Activated CD8-positive, alpha-beta memory T cell treated with anti-CD3 and anti-CD28 coated beads for 36 hours (primary cell): Measurements from ENCODE around the gene CDKN2B-AS1. TPM values are rescaled to one million over a fixed set of nuclear protein-coding genes. Genes with fewer than 3 reads are reported as not detected.

Experiments
- CTCF ChIA-PET: fragments of 350-600 bp; sonication (Branson Sonifier 250); formaldehyde crosslinking; loops from one replicate; lab custom pipeline; 2021; ENCODE audit warnings: antibody characterized with exemption; lab: Charles Lee
- POLR2A ChIA-PET: fragments of 350-600 bp; sonication (Branson Sonifier 250); formaldehyde crosslinking; loops from one replicate; lab custom pipeline; 2021; ENCODE audit warnings: antibody characterized with exemption; lab: Charles Lee
- total RNA-seq, 2 experiments: library from RNA; stranded (reverse); gene quantifications; one replicate each; pipeline ENCODE4 v1.2.3, GENCODE V29; 2021

Gene CDKN2B-AS1
- total RNA-seq, 2 experiments from 2014 or later, result 0.61 to 0.67 TPM

- ChIA-PET POLR2A (no interaction called here), CTCF (no interaction called here)
Observed at GRCh38 chr9:22124263-22125011, 129.8 kb downstream of the CDKN2B-AS1 start.

DNA sequence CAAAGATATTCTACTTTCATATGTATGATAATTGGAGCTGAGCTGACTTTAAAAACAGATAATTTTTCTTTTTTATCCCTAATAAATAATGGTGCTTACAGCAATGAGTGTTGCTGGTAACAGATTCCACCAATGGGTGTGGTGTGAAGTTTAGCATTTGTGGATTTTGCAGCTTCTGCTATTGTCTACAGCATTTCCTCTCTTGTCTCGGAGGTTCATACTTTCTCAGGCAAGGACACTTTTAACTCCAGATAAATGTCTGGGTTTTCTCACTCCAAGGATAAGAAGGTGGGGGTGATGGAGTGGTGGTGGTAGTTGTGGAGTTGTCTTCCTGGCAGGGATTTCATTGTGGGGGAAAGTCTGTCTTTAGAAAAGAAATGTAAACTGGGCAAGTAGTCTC is 134.5 kb downstream of the CDKN2B-AS1 start:
- POLR2A ChIA-PET, result no interaction called here
- CTCF ChIA-PET, result no interaction called here

DNA sequence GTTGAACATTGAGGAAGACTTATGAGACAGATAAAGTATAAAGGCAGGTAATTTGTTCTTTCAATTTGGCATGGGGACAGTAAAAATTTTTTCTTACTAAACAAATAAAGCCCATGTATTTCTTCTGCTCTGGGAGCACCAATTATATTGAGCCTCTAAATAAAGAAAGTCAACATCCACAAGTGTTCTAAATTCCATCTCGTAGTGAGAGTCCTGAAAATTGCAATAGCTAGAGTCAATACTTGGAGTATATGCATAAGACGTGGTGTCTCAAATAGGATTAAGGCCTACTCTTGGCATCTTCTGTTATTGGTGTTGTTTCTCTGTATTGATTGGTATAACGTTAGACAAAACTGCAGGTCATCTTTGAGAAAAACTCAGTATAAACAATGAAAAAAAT is 135.0 kb downstream of the CDKN2B-AS1 start:
- POLR2A ChIA-PET, result no interaction called here
- CTCF ChIA-PET, result no interaction called here

DNA sequence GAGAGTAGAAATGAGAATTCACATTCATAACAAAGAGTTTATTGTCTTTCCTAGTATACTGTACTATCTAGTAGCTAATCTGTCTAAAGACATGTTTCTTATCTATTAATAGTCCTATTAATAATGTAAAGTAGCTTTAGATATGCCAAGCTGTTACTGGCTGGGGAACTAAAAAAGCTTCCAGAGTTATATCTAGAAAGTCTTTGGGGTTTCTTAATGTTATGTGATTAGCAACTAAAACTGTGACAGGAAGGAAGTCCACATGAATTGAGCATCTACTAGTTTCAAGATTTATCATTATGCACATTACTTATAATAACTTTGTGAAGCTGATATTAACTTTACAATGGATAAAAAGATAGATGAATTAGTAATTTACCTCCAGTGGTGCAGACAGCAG is 137.2 kb downstream of the CDKN2B-AS1 start:
- ChIA-PET CTCF (no interaction called here), POLR2A (no interaction called here)

GRCh38 chr9:22134390-22134789 is 139.8 kb downstream of the CDKN2B-AS1 start:
- CTCF ChIA-PET, result no interaction called here
- POLR2A ChIA-PET, result no interaction called here

GRCh38 chr9:22136461-22137096 is 142.0 kb downstream of the CDKN2B-AS1 start:
- POLR2A ChIA-PET, result no interaction called here
- CTCF ChIA-PET, result no interaction called here

DNA sequence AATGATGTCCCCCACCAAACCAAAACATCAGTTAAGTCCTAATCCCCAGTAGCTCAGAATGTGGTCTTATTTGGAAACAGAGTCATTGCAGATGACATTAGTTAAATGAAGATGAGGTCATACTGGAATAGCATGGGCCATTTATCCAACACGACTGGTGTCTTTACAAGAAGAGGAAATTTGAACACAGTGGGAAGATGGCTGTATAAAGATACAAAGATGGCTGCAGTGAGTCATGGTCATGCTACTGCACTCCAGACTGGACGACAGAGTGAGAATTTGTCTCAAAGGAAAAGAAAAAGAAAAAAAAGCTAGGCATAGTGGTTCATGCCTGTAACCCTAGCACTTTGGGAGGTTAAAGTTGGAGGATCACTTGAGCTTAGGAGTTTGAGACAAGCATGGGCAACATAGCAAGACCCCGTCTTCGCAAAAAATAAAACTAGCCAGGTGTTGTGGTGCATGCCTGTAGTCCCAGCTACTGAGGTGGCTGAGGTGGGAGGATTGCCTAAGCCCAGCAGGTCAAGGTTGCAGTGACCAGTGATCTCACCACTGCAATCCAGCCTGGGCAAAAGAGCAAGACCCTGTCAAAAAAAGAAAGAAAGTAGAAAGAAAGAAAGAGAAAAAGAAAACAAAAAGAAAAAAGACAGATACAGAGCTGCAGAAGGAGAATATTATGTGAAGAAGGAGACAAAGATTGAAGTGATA is 144.5 kb downstream of the CDKN2B-AS1 start:
- CTCF ChIA-PET, result interaction anchor here (0.6 kb wide), 1 partner anchor 349 kb away, joined by 3 read pairs; no protein-coding TSS in a partner anchor

GRCh38 chr9:22141908-22142307 is 147.3 kb downstream of the CDKN2B-AS1 start:
- CTCF ChIA-PET, result no interaction called here
- POLR2A ChIA-PET, result no interaction called here

More for the DNA sequence above, 144.5 kb downstream of the CDKN2B-AS1 start:
- POLR2A ChIA-PET, result no interaction called here

DNA sequence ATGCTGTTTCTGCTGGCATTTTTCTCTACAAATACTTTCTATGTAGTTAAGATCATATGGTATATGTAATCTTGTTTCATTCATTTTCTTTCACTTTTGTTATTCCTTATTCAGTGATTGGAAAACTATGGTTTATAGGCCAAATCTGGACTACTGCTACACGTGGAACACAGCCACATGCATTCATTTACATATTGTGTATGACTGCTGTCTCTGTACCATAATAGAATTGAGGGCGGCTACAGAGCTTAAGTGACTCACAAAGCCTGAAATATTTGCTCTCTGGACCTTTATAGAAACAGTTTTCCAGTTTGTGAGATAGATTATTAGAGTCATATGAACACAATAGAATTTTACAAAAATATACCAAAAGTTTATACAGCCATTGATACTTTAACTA is 148.1 kb downstream of the CDKN2B-AS1 start:
- CTCF ChIA-PET, result no interaction called here
- POLR2A ChIA-PET, result no interaction called here

DNA sequence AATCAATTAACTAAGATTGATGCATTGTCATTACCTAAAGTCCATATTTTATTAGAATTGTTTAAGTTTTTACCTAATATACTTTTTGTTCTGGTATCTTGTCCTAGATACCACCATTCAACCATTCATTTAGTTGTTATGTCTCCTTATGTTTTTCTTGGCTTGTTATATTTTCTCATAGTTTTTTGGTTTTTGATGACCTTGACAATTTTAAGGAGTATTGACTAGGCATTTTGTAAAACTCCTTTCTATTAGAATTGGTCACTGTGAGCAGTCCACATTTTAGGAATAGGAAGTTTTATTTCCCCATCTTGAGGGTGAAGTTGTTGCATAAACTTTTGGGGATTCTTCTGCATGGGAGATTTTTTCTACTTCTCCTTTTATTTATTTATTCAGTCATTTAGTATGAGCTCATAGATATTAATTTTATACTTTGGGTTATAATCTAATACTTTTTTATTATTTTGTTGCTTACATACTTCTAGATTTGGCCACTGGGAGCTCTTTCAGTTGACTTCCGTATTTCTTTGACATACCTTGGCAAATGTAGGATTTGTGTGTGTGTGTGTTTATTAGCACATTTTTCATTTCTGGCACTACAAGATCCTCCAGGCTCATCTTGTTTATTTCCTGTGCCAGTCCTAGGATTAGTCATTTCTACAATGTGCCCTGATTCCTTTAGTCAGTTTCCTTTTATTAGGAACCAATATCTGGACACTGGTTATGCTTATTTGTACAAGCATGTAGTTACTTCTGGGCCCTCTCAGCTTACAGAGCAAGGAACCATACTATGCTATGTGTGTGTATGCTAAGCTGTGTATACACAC is 149.4 kb downstream of the CDKN2B-AS1 start:
- ChIA-PET POLR2A (no interaction called here), CTCF (no interaction called here)

DNA sequence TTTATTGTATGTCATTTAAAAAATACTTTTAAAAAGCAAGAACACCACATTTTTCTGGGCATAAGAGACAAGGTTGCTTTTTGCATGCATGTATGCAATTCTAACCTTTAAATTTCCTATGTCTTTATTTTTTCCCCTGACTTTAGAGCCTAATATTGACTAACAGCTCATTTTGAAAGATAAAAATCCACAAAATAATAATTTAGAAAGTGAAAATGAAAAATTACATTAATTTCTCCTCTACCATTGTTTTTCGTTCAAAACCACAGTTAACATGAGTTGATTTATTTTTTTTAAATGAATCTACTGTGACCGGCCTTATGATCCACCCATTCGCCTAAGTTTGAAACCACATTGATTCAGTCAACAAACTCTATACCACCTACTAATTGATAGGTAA is 152.0 kb downstream of the CDKN2B-AS1 start:
- CTCF ChIA-PET, result interaction anchor here (1.0 to 1.3 kb wide), 2 partner anchors 89 to 333 kb away, joined by 3 to 4 read pairs; no protein-coding TSS in a partner anchor
- POLR2A ChIA-PET, result no interaction called here

DNA sequence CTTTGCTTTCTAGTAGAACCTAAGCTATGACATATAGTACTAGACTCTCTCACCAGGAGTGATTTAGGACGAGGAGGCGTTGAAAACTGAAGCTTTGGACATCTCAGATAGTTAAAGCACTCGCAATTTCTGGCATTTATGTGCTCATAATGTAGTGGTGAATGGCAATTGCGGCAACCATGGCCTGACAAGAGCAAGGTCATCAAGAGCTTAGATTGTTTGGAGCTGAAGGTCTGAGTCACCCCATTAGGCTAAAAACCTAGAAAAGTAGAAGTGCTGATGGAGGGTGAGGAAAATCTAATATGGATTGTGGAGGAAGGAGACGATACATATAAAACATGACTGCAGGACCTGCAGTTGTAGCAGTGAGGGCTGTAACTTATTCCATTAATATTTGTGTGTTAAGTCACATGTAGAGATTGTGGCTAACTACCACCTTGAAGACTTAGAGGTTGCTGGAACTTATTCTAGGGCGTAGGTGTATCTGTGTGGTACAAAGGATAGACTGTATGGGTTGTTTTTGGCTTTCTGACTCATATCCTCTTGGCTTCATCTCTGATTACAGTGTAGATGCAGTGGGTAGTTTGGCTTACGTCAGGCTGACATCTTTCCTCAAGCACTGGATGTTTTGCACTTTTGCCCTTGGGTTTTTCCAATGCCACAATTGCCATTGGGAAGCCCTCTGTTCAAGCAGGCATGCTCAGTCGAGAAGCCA is 153.4 kb downstream of the CDKN2B-AS1 start:
- ChIA-PET POLR2A (no interaction called here), CTCF (interaction anchor here (1.3 kb wide), 1 partner anchor 88 kb away, joined by 3 read pairs; no protein-coding TSS in a partner anchor)

- POLR2A ChIA-PET, result no interaction called here
- CTCF ChIA-PET, result no interaction called here
Observed at GRCh38 chr9:22148528-22148875, 153.9 kb downstream of the CDKN2B-AS1 start.

- ChIA-PET POLR2A (no interaction called here), CTCF (no interaction called here)
Observed at GRCh38 chr9:22148876-22149637, 154.5 kb downstream of the CDKN2B-AS1 start.

GRCh38 chr9:22154064-22154463 is 159.5 kb downstream of the CDKN2B-AS1 start:
- ChIA-PET POLR2A (no interaction called here), CTCF (no interaction called here)

DNA sequence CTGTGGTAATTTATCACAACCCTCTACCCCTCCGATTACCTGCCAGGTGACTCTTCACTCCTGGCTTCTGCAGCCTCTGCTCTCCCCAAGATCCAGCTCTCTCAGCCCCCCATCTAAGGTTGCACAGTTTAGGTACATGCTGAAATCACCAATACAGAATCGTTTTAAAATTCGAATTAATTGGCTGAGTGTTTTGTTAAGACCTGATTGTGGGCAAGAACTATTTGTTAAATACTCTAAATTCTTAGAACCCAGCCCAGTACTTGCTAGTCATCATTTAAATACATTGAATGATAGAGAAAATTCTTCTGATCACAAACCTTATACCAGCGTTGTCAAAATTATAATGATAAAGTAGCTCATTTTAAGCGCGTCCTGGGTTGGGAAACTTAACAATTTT is 162.0 kb downstream of the CDKN2B-AS1 start:
- POLR2A ChIA-PET, result no interaction called here

DNA sequence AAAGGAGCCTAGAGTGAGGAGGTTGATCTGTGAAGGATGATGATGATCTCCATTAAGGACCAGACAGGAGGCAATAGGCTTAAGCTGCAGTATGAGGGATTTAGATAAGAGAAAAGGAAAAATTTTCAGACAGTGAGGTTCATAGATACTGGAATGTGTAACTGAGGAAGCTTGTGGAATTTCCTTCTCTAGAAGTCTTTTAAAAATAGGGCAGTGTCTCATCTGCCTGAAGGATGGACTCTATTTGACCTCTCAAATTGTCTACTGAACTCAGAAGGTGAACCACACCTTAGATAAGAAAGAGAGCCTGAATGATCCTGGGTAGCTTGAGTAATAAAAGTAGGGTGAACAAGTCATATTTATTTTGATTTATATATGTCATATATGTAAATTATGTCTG is 162.7 kb downstream of the CDKN2B-AS1 start:
- ChIA-PET CTCF (no interaction called here), POLR2A (no interaction called here)

More for the DNA sequence above, 162.0 kb downstream of the CDKN2B-AS1 start:
- CTCF ChIA-PET, result no interaction called here

DNA sequence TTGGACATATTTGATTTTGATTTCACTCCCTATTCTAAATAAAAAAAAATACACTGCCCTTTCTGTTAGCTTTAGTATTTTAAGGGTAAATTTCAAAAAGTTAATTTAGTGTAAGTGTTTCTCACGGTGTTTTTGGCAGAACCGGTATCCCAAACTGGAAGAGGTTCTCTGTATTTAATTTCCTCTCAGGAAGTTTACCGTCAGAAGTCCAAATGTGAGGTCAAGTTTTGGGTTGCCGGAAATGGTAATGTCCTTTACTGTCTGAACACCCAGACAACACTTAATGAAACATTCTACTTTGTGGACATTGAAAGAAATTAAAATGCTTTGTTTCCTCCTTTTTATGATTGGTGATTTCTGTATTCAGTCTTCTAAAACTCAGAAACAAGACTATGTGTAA is 163.2 kb downstream of the CDKN2B-AS1 start:
- POLR2A ChIA-PET, result no interaction called here
- CTCF ChIA-PET, result no interaction called here
